ENCODE data around the gene TNFAIP8L2.

Gene TNFAIP8L2

DNA sequence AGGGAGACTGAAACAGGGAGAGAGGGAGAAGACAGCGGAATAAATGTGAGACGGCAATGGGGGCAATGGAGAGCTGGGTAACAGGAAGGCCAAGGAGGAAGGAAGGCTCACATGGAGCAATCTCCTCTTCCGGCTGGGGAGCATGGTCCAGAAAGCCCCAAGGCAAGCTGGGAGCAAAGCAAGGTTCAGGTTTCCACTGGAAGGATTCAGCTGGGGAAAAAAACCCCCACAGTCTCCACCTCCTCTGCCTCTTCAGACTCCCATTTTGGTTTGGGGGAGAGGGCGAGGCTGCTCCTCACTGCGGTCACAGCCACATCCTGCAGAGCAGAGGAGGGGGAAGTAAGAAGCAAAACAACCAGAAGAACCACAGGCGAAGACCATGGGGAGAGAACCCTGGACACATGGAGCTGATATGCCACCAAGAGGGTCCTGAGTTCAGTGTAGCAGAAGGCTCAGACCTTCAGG, 650 bp downstream of the TNFAIP8L2 start:
- TF ChIP-seq ISL1 (CRISPR knock-in tag; IDR thresholded peaks at IDR 0.05) (no peak), ESRRG (CRISPR knock-in tag; IDR thresholded peaks at IDR 0.05) (no peak), CSDC2 (CRISPR knock-in tag; IDR thresholded peaks at IDR 0.05) (no peak), PATZ1 (CRISPR knock-in tag; IDR thresholded peaks at IDR 0.05; ENCODE audit: borderline replicate concordance) (no peak), ZC3H10 (CRISPR knock-in tag; IDR thresholded peaks at IDR 0.05) (no peak), ARNTL (CRISPR knock-in tag; IDR thresholded peaks at IDR 0.05; ENCODE audit: borderline replicate concordance, low read depth) (no peak), ZFP30 (CRISPR knock-in tag; IDR thresholded peaks at IDR 0.05) (no peak), OSR1 (CRISPR knock-in tag; IDR thresholded peaks at IDR 0.05) (no peak), ZNF565 (CRISPR knock-in tag; conservative IDR thresholded peaks at IDR 0.05; ENCODE audit: low read depth) (no peak), ZNF70 (CRISPR knock-in tag; IDR thresholded peaks at IDR 0.05) (no peak), PPARA (CRISPR knock-in tag; IDR thresholded peaks at IDR 0.05; ENCODE audit: borderline replicate concordance) (no peak), SNAI2 (CRISPR knock-in tag; IDR thresholded peaks at IDR 0.05) (no peak)
- TF ChIP-seq, protein P1, sequence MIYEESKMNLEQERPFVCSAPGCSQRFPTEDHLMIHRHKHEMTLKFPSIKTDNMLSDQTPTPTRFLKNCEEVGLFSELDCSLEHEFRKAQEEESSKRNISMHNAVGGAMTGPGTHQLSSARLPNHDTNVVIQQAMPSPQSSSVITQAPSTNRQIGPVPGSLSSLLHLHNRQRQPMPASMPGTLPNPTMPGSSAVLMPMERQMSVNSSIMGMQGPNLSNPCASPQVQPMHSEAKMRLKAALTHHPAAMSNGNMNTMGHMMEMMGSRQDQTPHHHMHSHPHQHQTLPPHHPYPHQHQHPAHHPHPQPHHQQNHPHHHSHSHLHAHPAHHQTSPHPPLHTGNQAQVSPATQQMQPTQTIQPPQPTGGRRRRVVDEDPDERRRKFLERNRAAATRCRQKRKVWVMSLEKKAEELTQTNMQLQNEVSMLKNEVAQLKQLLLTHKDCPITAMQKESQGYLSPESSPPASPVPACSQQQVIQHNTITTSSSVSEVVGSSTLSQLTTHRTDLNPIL (CRISPR knock-in tag; IDR thresholded peaks at IDR 0.05; ENCODE audit: low read depth) = no peak
- TF ChIP-seq, protein P2, sequence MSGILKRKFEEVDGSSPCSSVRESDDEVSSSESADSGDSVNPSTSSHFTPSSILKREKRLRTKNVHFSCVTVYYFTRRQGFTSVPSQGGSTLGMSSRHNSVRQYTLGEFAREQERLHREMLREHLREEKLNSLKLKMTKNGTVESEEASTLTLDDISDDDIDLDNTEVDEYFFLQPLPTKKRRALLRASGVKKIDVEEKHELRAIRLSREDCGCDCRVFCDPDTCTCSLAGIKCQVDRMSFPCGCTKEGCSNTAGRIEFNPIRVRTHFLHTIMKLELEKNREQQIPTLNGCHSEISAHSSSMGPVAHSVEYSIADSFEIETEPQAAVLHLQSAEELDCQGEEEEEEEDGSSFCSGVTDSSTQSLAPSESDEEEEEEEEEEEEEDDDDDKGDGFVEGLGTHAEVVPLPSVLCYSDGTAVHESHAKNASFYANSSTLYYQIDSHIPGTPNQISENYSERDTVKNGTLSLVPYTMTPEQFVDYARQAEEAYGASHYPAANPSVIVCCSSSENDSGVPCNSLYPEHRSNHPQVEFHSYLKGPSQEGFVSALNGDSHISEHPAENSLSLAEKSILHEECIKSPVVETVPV (CRISPR knock-in tag; IDR thresholded peaks at IDR 0.05) = no peak
- ATAC-seq = no peak

GRCh38 chr1:151158326-151158725, 1.9 kb downstream of the TNFAIP8L2 start:
- no peak for ATAC-seq
- no peak for TF ChIP-seq PPARA (CRISPR knock-in tag; IDR thresholded peaks at IDR 0.05; ENCODE audit: borderline replicate concordance)
- TF ChIP-seq TOX (CRISPR knock-in tag; IDR thresholded peaks at IDR 0.05; ENCODE audit: borderline replicate concordance) = no peak
- no peak for TF ChIP-seq ZFP30 (CRISPR knock-in tag; IDR thresholded peaks at IDR 0.05)
- TF ChIP-seq, protein P2 (CRISPR knock-in tag; IDR thresholded peaks at IDR 0.05) = no peak
- TF ChIP-seq TSHZ2 (CRISPR knock-in tag; IDR thresholded peaks at IDR 0.05) = no peak
- TF ChIP-seq ZC3H10 (CRISPR knock-in tag; IDR thresholded peaks at IDR 0.05) = no peak
- TF ChIP-seq ESRRG (CRISPR knock-in tag; IDR thresholded peaks at IDR 0.05) = no peak

DNA sequence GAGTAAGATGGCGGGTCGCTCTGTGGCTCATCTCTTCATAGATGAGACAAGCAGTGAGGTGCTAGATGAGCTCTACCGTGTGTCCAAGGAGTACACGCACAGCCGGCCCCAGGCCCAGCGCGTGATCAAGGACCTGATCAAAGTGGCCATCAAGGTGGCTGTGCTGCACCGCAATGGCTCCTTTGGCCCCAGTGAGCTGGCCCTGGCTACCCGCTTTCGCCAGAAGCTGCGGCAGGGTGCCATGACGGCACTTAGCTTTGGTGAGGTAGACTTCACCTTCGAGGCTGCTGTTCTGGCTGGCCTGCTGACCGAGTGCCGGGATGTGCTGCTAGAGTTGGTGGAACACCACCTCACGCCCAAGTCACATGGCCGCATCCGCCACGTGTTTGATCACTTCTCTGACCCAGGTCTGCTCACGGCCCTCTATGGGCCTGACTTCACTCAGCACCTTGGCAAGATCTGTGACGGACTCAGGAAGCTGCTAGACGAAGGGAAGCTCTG, 2.4 kb downstream of the TNFAIP8L2 start:
- no peak for ATAC-seq
- TF ChIP-seq ZNF8 (CRISPR knock-in tag; IDR thresholded peaks at IDR 0.05) (no peak), TCF4 (CRISPR knock-in tag; IDR thresholded peaks at IDR 0.05; ENCODE audit: borderline replicate concordance) (no peak), OSR1 (CRISPR knock-in tag; IDR thresholded peaks at IDR 0.05) (no peak), PPARA (CRISPR knock-in tag; IDR thresholded peaks at IDR 0.05; ENCODE audit: borderline replicate concordance) (no peak), ZNF70 (CRISPR knock-in tag; IDR thresholded peaks at IDR 0.05) (no peak), SNAI2 (CRISPR knock-in tag; IDR thresholded peaks at IDR 0.05) (no peak), ZNF565 (CRISPR knock-in tag; conservative IDR thresholded peaks at IDR 0.05; ENCODE audit: low read depth) (no peak), ZC3H10 (CRISPR knock-in tag; IDR thresholded peaks at IDR 0.05) (no peak), GLIS3 (CRISPR knock-in tag; IDR thresholded peaks at IDR 0.05) (no peak), ZFP3 (CRISPR knock-in tag; IDR thresholded peaks at IDR 0.05) (no peak), TOX (CRISPR knock-in tag; IDR thresholded peaks at IDR 0.05; ENCODE audit: borderline replicate concordance) (no peak), ISL1 (CRISPR knock-in tag; IDR thresholded peaks at IDR 0.05) (no peak), ESRRG (CRISPR knock-in tag; IDR thresholded peaks at IDR 0.05) (no peak), RARB (CRISPR knock-in tag; IDR thresholded peaks at IDR 0.05) (no peak), PATZ1 (CRISPR knock-in tag; IDR thresholded peaks at IDR 0.05; ENCODE audit: borderline replicate concordance) (no peak)
- TF ChIP-seq, protein P3, sequence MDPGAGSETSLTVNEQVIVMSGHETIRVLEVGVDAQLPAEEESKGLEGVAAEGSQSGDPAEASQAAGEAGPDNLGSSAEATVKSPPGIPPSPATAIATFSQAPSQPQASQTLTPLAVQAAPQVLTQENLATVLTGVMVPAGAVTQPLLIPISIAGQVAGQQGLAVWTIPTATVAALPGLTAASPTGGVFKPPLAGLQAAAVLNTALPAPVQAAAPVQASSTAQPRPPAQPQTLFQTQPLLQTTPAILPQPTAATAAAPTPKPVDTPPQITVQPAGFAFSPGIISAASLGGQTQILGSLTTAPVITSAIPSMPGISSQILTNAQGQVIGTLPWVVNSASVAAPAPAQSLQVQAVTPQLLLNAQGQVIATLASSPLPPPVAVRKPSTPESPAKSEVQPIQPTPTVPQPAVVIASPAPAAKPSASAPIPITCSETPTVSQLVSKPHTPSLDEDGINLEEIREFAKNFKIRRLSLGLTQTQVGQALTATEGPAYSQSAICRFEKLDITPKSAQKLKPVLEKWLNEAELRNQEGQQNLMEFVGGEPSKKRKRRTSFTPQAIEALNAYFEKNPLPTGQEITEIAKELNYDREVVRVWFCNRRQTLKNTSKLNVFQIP (CRISPR knock-in tag; IDR thresholded peaks at IDR 0.05; ENCODE audit: borderline replicate concordance, low read depth) = no peak

All from SK-N-SH treated with all-trans-retinoic acid at 6 μM for 48 hours (cell line).